HUES64 (cell line): ENCODE results near the gene PDCL2.
A peak's percentile ranks its signal among the peaks of the same experiment; 100 is the strongest.

Source experiments
- H3K27ac ChIP-seq: 2 replicates; pipeline ENCODE4 v1.7.0; 2013; ENCODE audit warnings: low read depth, low read length, inconsistent platforms
- H3K27me3 ChIP-seq: 2 replicates; pipeline ENCODE4 v1.6.1; 2013; ENCODE audit warnings: mild to moderate bottlenecking, low read length; ENCODE audit not compliant: insufficient read depth
- H3K36me3 ChIP-seq: 2 replicates; pipeline ENCODE4 v1.6.1; 2013; ENCODE audit warnings: mild to moderate bottlenecking, low read length; ENCODE audit not compliant: insufficient read depth
- H3K4me1 ChIP-seq: 2 replicates; pipeline ENCODE4 v1.6.1; 2013; ENCODE audit warnings: mild to moderate bottlenecking, low read length, moderate library complexity; ENCODE audit not compliant: insufficient read depth
- H3K4me3 ChIP-seq: 2 replicates; pipeline ENCODE4 v1.5.1; 2013; ENCODE audit warnings: mild to moderate bottlenecking, low read length, moderate library complexity
- H3K9ac ChIP-seq: 2 replicates; pipeline ENCODE4 v1.6.1; 2013; ENCODE audit warnings: mild to moderate bottlenecking, low read depth, low read length
- H3K9me3 ChIP-seq: 2 replicates; pipeline ENCODE4 v1.6.1; 2013; ENCODE audit warnings: low read depth, low read length; ENCODE audit not compliant: insufficient read depth
- WGBS: fragments of 150-250, 120-280 bp; methylation state at CpG from one replicate; pipeline ENCODE4 v1.1.7; 2013; ENCODE audit warnings: missing lambda C conversion rate; 5-methylcytosine and 5-hydroxymethylcytosine counted together

The PDCL2 gene

DNA sequence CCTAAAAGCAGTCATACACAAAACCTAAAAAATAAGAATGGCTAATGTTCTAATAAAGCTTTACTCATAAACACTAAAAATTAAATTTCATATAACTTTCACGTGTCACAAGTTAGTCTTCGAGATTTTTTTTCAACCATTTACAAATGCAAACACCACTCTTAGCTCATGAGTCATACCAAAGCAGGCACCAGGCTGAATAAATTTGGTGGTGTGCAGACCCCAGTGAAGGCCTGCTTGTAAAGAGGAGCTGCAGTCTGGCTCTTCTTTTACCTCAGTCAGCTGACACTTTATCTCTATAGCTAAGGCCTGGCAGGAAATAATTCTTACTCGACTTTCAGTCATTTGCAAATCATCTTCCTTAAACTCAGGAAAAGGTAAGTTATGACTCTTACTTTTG, 82.8 kb downstream of the PDCL2 start:
- H3K4me1 ChIP-seq, result peaks cover 8% of the 10 kb centered on the region
- H3K4me3 ChIP-seq, result no peak overlapping the region
- peak overlapping the region; percentile 45; the same call in 1 of the 2 replicates for H3K27ac ChIP-seq
- H3K27me3 ChIP-seq, result no peaks in the 10 kb centered on the region
- peaks cover 7% of the 10 kb centered on the region; the same call in 1 of the 2 replicates for H3K36me3 ChIP-seq
- 75% methylated on average over 3 of the region's 3 CpGs for WGBS
- no peaks in the 10 kb centered on the region for H3K9me3 ChIP-seq
- no peak overlapping the region for H3K9ac ChIP-seq

DNA sequence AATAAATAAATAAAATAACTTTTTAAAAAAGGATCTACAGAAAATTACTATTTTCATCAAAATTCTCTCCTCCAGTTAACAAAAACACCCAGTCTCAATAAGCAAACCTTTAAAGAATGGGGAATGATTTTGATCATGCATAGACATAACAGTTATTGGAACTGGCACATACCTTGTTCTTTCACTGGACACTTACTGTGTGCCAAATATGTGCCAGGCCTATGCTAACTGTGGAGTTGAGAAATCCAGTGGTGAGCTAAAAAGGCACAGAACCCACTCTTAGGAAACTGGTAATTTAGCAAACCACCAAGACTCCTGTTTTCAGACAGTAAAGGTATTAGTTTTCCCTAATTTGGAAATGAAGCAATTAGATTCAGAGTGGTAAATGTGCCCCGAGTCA, 84.4 kb downstream of the PDCL2 start:
- Histone ChIP-seq H3K27me3 (no peaks in the 10 kb centered on the region), H3K4me3 (no peak overlapping the region), H3K9me3 (no peaks in the 10 kb centered on the region), H3K36me3 (peaks cover 7% of the 10 kb centered on the region; the same call in 1 of the 2 replicates), H3K4me1 (peaks cover 8% of the 10 kb centered on the region), H3K27ac (no peak overlapping the region), H3K9ac (no peak overlapping the region)
- WGBS, result 92% methylated on average over 1 of the region's 1 CpG
